ENCODE measurements around the gene DRP2.

The DRP2 gene

DNA sequence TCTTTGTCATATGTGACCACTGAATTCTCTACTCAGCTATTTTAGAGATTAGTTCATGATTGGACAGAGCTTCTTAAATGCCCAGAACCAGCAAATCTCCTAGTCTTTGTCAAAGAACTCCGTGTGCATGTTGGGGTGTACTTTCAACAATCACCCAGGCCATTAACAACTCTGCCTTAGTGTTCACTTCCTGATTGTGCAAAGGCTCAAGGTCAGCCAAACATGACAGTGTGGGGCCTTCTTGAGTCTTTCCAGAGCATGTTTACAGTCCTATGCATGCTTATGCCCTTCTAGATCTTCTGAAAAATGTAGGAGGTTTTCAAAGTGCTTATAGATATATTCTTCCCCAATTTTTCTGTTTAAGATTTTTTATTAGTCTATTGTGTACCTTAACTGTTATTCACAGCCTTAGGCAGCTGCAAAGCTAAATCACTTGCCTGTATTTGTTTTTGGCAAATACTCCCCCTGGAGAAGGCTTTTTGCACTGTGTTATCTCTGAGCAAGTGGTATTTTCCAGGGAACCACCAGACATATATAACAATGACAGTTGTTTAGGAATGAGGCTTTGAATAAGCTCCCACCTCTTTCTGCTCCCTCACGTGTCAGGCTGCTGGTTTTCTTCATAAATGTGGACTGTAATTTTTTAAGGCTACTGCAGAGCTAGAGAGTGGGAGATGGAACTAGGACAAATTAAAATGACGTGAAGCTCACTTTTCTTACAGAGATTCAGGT lies 24.0 kb upstream of the DRP2 start:
- in situ Hi-C loops (cut with HindIII; ENCODE audit: low sequenced_read_pairs): no loop called here
- no peak overlapping the region for H3K4me3 ChIP-seq (ENCODE audit: low read depth, low read length)
- no peak for DNase-seq (ENCODE audit: low read depth, low spot score)
- no peak for TF ChIP-seq CTCF (IDR thresholded peaks at IDR 0.05; ENCODE audit: low read depth, low read length)

- DNase-seq (ENCODE audit: low read depth, low spot score): no peak
- TF ChIP-seq CTCF (IDR thresholded peaks at IDR 0.05; ENCODE audit: low read depth, low read length): no peak
- no peak overlapping the region for H3K4me3 ChIP-seq (ENCODE audit: low read depth, low read length)
- in situ Hi-C loops (cut with HindIII; ENCODE audit: low sequenced_read_pairs): no loop called here
Observed at GRCh38 chrX:101203761-101204351, 15.7 kb upstream of the DRP2 start.

GRCh38 chrX:101206471-101206870 lies 13.1 kb upstream of the DRP2 start:
- TF ChIP-seq CTCF (IDR thresholded peaks at IDR 0.05; ENCODE audit: low read depth, low read length): peak; percentile 34
- in situ Hi-C loops (cut with HindIII; ENCODE audit: low sequenced_read_pairs): no loop called here
- DNase-seq (ENCODE audit: low read depth, low spot score): peak; percentile 35
- no peak overlapping the region for H3K4me3 ChIP-seq (ENCODE audit: low read depth, low read length)

DNA sequence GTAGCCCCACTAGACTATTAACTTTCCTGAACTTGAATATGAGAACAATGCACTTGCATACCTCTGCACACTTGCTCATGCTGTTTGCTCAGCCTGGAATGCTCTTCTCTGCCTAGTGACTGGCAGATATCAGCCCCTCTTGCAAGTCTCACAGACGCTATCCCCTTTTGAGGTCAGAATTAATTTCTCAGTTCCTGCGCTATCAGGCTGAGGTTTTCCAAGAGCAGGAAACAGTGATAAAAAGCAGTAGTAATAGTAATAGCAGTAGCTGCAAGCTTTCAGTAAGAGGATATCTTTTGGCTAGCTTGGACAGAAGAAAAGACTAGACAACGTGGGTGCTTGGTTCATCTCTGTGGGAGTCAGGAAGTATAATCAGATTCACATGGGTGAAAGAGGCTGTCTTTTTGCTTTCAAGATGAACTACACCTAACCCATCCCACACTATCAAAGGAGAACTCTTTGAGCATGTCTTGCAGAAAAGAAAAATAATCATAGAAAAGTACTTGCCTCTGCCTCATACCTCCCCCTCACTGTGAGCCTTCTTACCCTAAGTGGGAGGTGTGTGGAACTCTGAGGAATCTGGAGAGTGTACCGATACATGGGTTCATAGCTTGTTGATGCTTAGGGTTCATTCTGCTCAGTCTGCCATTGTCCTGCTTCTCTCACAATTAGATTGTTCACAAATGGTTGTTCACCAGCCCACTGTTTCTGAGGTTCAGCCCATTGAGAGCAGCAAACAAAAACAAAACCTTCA lies 11.3 kb upstream of the DRP2 start:
- no peak overlapping the region for H3K4me3 ChIP-seq (ENCODE audit: low read depth, low read length)
- in situ Hi-C loops (cut with HindIII; ENCODE audit: low sequenced_read_pairs): no loop called here
- peak; percentile 31 for DNase-seq (ENCODE audit: low read depth, low spot score)
- TF ChIP-seq CTCF (IDR thresholded peaks at IDR 0.05; ENCODE audit: low read depth, low read length): no peak

GRCh38 chrX:101210630-101211029 lies 9.0 kb upstream of the DRP2 start:
- no peak for TF ChIP-seq CTCF (IDR thresholded peaks at IDR 0.05; ENCODE audit: low read depth, low read length)
- in situ Hi-C loops (cut with HindIII; ENCODE audit: low sequenced_read_pairs): no loop called here
- no peak for DNase-seq (ENCODE audit: low read depth, low spot score)
- no peak overlapping the region for H3K4me3 ChIP-seq (ENCODE audit: low read depth, low read length)

- TF ChIP-seq CTCF (IDR thresholded peaks at IDR 0.05; ENCODE audit: low read depth, low read length): no peak
- in situ Hi-C loops (cut with HindIII; ENCODE audit: low sequenced_read_pairs): no loop called here
- no peak overlapping the region for H3K4me3 ChIP-seq (ENCODE audit: low read depth, low read length)
- no peak for DNase-seq (ENCODE audit: low read depth, low spot score)
Observed at GRCh38 chrX:101217689-101218088, 1.9 kb upstream of the DRP2 start.

Data from astrocyte of the spinal cord (primary cell).